ENCODE results near the gene TOM1L1. TPM values are rescaled to one million over a fixed set of nuclear protein-coding genes. Genes with fewer than 3 reads are reported as not detected.

Gene TOM1L1
- total RNA-seq, 1 donor from 2014 or later: 76.0 TPM

- no peak for TF ChIP-seq CTCF (IDR thresholded peaks at IDR 0.05; ENCODE audit: insufficient read depth, low read length, poor library complexity, severe bottlenecking)
- Histone ChIP-seq H3K36me3 (ENCODE audit: control insufficient read depth, insufficient read depth, low read length) (peaks cover 2% of the 10 kb centered on the region), H3K27me3 (ENCODE audit: control insufficient read depth, insufficient read depth, low read length) (no peaks in the 10 kb centered on the region), H3K4me3 (ENCODE audit: low read depth, low read length) (no peak overlapping the region)
- no peak for DNase-seq (ENCODE audit: low read depth)
Measured at GRCh38 chr17:54924405-54924804, 23.8 kb downstream of the TOM1L1 start.

- H3K27me3 ChIP-seq (ENCODE audit: control insufficient read depth, insufficient read depth, low read length): no peaks in the 10 kb centered on the region
- TF ChIP-seq CTCF (IDR thresholded peaks at IDR 0.05; ENCODE audit: insufficient read depth, low read length, poor library complexity, severe bottlenecking): no peak
- peaks cover 3% of the 10 kb centered on the region for H3K36me3 ChIP-seq (ENCODE audit: control insufficient read depth, insufficient read depth, low read length)
- no peak for DNase-seq (ENCODE audit: low read depth)
- no peak overlapping the region for H3K4me3 ChIP-seq (ENCODE audit: low read depth, low read length)
Measured at GRCh38 chr17:54927525-54927924, 26.9 kb downstream of the TOM1L1 start.

- Histone ChIP-seq H3K36me3 (ENCODE audit: control insufficient read depth, insufficient read depth, low read length) (peaks cover 1% of the 10 kb centered on the region), H3K4me3 (ENCODE audit: low read depth, low read length) (no peak overlapping the region), H3K27me3 (ENCODE audit: control insufficient read depth, insufficient read depth, low read length) (no peaks in the 10 kb centered on the region)
- no peak for DNase-seq (ENCODE audit: low read depth)
- TF ChIP-seq CTCF (IDR thresholded peaks at IDR 0.05; ENCODE audit: insufficient read depth, low read length, poor library complexity, severe bottlenecking): no peak
Measured at GRCh38 chr17:54932711-54933110, 32.1 kb downstream of the TOM1L1 start.

- Histone ChIP-seq H3K27me3 (ENCODE audit: control insufficient read depth, insufficient read depth, low read length) (no peaks in the 10 kb centered on the region), H3K4me3 (ENCODE audit: low read depth, low read length) (no peak overlapping the region), H3K36me3 (ENCODE audit: control insufficient read depth, insufficient read depth, low read length) (peaks cover 1% of the 10 kb centered on the region)
- DNase-seq (ENCODE audit: low read depth): no peak
- no peak for TF ChIP-seq CTCF (IDR thresholded peaks at IDR 0.05; ENCODE audit: insufficient read depth, low read length, poor library complexity, severe bottlenecking)
Measured at GRCh38 chr17:54933921-54934320, 33.3 kb downstream of the TOM1L1 start.

GRCh38 chr17:54935471-54935870 lies 34.8 kb downstream of the TOM1L1 start:
- Histone ChIP-seq H3K36me3 (ENCODE audit: control insufficient read depth, insufficient read depth, low read length) (no peaks in the 10 kb centered on the region), H3K4me3 (ENCODE audit: low read depth, low read length) (no peak overlapping the region), H3K27me3 (ENCODE audit: control insufficient read depth, insufficient read depth, low read length) (no peaks in the 10 kb centered on the region)
- DNase-seq (ENCODE audit: low read depth): no peak
- no peak for TF ChIP-seq CTCF (IDR thresholded peaks at IDR 0.05; ENCODE audit: insufficient read depth, low read length, poor library complexity, severe bottlenecking)

- TF ChIP-seq CTCF (IDR thresholded peaks at IDR 0.05; ENCODE audit: insufficient read depth, low read length, poor library complexity, severe bottlenecking): no peak
- DNase-seq (ENCODE audit: low read depth): no peak
- Histone ChIP-seq H3K27me3 (ENCODE audit: control insufficient read depth, insufficient read depth, low read length) (no peaks in the 10 kb centered on the region), H3K36me3 (ENCODE audit: control insufficient read depth, insufficient read depth, low read length) (no peaks in the 10 kb centered on the region), H3K4me3 (ENCODE audit: low read depth, low read length) (no peak overlapping the region)
Measured at GRCh38 chr17:54937018-54937417, 36.4 kb downstream of the TOM1L1 start.
